Esophagus muscularis mucosa (tissue), 4 donors: ENCODE measurements around the gene PARD6B.

Experiments used
- EP300 ChIP-seq: sonication (generic); formaldehyde crosslinking; IDR thresholded peaks from one replicate; pipeline ENCODE4 v1.6.1; 2017; ENCODE audit warnings: antibody characterized with exemption
- POLR2A ChIP-seq: fragments of 450-650 bp; IDR thresholded peaks from one replicate; pipeline ENCODE4 v1.6.1; 2017; ENCODE audit warnings: antibody characterized with exemption, moderate library complexity, mild to moderate bottlenecking, low read depth
- POLR2AphosphoS5 ChIP-seq, 2 donors: sonication (generic); formaldehyde crosslinking; IDR thresholded peaks; one replicate each; pipeline ENCODE4 v1.6.1; 2017; ENCODE audit warnings: antibody characterized with exemption in 2 of 2
- TF ChIP-seq, protein P1 (sequence below), 3 experiments: fragments of 200-600 bp in 2 of 3; fragments of 450-650 bp in 1 of 3; sonication (generic) in 2 of 3; IDR thresholded peaks; one replicate each; pipeline ENCODE4 v1.5.1; 2017 to 2019; ENCODE audit warnings: antibody characterized with exemption in 3 of 3, mild to moderate bottlenecking in 2 of 3, moderate library complexity in 1 of 3

GRCh38 chr20:50806126-50806768 lies 74.9 kb downstream of the PARD6B start:
- TF ChIP-seq, protein P1, sequence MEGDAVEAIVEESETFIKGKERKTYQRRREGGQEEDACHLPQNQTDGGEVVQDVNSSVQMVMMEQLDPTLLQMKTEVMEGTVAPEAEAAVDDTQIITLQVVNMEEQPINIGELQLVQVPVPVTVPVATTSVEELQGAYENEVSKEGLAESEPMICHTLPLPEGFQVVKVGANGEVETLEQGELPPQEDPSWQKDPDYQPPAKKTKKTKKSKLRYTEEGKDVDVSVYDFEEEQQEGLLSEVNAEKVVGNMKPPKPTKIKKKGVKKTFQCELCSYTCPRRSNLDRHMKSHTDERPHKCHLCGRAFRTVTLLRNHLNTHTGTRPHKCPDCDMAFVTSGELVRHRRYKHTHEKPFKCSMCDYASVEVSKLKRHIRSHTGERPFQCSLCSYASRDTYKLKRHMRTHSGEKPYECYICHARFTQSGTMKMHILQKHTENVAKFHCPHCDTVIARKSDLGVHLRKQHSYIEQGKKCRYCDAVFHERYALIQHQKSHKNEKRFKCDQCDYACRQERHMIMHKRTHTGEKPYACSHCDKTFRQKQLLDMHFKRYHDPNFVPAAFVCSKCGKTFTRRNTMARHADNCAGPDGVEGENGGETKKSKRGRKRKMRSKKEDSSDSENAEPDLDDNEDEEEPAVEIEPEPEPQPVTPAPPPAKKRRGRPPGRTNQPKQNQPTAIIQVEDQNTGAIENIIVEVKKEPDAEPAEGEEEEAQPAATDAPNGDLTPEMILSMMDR (IDR thresholded peaks at IDR 0.05) = no peak
- TF ChIP-seq POLR2A (no peak), EP300 (no peak), POLR2AphosphoS5 (IDR thresholded peaks at IDR 0.05) (no peak)
